Ectodermal cell (in vitro differentiated cells): Measurements from ENCODE around the gene AP3B1.

Experiments
- H3K27ac ChIP-seq: 2 replicates; pipeline ENCODE4 v1.7.0; 2013; ENCODE audit warnings: mild to moderate bottlenecking, low read depth, low read length; ENCODE audit not compliant: insufficient read depth, poor library complexity, severe bottlenecking
- H3K27me3 ChIP-seq: 2 replicates; pipeline ENCODE4 v1.7.0; 2013; ENCODE audit warnings: mild to moderate bottlenecking, low read length; ENCODE audit not compliant: insufficient read depth, control insufficient read depth, poor library complexity, severe bottlenecking
- H3K36me3 ChIP-seq: one replicate; pipeline ENCODE4 v1.7.0; 2013; ENCODE audit warnings: low read length; ENCODE audit not compliant: control insufficient read depth, insufficient read depth
- H3K4me1 ChIP-seq: one replicate; pipeline ENCODE4 v1.7.0; 2013; ENCODE audit warnings: low read length; ENCODE audit not compliant: control insufficient read depth, insufficient read depth
- H3K4me3 ChIP-seq: 2 replicates; pipeline ENCODE4 v1.7.0; 2013; ENCODE audit warnings: low read depth, low read length, control low read depth; ENCODE audit not compliant: insufficient read depth
- H3K9me3 ChIP-seq: 2 replicates; pipeline ENCODE4 v1.7.0; 2013; ENCODE audit warnings: mild to moderate bottlenecking, low read length, moderate library complexity; ENCODE audit not compliant: control insufficient read depth
- WGBS, 2 experiments: methylation state at CpG; one replicate each; pipeline ENCODE4 v1.1.7; 2013; ENCODE audit warnings: missing lambda C conversion rate in 2 of 2; 5-methylcytosine and 5-hydroxymethylcytosine counted together

Gene AP3B1

DNA sequence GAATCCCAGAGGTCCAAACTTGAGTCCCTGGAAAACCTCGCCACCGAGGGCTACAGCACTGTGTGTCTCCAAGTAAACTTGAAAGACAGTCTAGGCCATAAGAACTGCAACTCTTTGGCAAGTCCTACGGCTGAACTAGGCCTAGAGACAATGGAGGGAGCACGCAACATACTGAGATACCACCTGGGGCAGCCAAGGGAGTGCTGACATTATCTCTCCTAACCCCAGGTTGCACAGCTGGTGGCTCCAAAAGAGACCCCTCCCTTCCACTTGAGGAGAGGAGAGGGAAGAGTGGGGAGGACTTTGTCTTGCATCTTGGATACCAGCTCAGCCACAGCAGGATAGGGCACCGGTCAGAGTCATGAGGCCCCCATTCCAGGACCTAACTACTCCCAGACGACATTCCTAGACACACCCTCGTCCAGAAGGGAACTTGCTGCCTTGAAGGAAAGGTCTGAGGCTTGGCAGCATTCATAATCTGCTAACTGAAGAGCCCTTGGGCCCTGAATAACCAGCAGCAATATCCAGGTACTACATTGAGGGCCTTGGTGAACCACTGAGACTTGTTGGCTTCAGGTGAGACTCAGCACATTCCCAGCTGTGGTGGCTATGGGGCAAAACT lies 42.7 kb downstream of the AP3B1 start:
- H3K27me3 ChIP-seq: no peaks in the 10 kb centered on the region
- no peaks in the 10 kb centered on the region for H3K9me3 ChIP-seq
- H3K27ac ChIP-seq: no peak overlapping the region
- no peaks in the 10 kb centered on the region for H3K36me3 ChIP-seq
- no peak overlapping the region for H3K4me3 ChIP-seq
- 90 to 92% methylated on average over 7 of the region's 7 CpGs for WGBS, 2 experiments
- no peaks in the 10 kb centered on the region for H3K4me1 ChIP-seq

DNA sequence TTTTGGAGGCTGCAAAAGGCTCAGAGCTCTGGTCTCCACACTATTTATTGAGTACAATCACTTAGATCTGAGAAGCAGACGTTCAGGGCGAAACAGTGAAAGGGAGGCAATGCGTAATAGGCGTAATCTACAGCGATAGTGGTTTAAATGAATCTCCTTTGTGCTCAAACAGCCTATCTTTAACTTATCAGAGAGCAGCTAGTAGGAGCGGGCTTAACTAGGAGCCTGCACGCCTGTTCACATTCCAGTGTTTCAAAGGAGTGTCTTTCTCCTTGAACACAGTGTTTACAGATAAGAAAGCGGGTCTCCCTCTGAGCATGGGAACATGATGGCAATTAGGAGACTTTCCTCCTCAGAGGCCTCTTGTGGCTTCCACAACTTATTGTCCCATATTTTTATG lies 49.4 kb downstream of the AP3B1 start:
- Histone ChIP-seq H3K4me3 (no peak overlapping the region), H3K36me3 (no peaks in the 10 kb centered on the region), H3K4me1 (no peaks in the 10 kb centered on the region), H3K27ac (no peak overlapping the region), H3K27me3 (no peaks in the 10 kb centered on the region), H3K9me3 (no peaks in the 10 kb centered on the region)
- 93 to 96% methylated on average over 8 of the region's 8 CpGs for WGBS, 2 experiments

DNA sequence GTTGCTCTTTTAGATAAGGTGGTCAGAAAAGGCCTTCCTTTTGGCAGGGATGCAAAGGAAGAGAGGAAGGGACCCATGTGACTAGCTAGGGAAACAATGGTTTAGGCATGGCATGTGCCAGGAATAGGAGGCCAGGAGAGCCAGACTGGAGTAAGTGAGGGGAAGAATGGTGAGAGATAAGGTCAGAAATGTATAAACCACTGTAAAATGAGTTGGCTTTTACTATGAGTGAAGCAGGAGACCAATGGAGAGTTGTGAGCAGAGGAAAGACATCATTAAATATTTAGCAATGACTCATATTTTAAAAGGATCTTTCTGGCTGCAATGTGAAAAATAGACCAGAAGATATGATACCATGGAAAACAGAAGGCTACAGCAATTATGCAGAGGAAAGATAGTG lies 50.9 kb downstream of the AP3B1 start:
- Histone ChIP-seq H3K27me3 (no peaks in the 10 kb centered on the region), H3K27ac (no peak overlapping the region), H3K4me3 (no peak overlapping the region), H3K4me1 (no peaks in the 10 kb centered on the region), H3K9me3 (no peaks in the 10 kb centered on the region), H3K36me3 (no peaks in the 10 kb centered on the region)

DNA sequence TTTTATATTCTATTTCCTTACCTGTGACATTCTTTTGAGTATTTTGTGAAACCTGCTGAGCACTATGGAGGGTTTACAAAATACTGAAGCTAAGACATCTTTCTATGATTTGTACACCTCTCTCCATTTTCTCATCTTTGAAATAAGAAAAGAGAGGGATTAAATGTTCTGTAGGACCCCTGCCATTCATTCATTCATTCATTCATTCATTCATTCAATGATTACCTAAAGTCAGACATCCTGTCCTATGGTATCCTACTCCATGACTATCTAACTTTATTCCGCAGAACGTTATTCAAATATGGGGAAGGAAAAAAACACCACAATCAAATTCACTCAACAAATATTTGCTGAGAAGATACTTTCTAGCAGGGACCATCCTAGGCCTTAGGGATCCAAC lies 51.4 kb downstream of the AP3B1 start:
- no peaks in the 10 kb centered on the region for H3K36me3 ChIP-seq
- no peaks in the 10 kb centered on the region for H3K9me3 ChIP-seq
- H3K27ac ChIP-seq: no peak overlapping the region
- H3K4me1 ChIP-seq: no peaks in the 10 kb centered on the region
- H3K27me3 ChIP-seq: no peaks in the 10 kb centered on the region
- H3K4me3 ChIP-seq: no peak overlapping the region
- 94 to 98% methylated on average over 2 of the region's 2 CpGs for WGBS, 2 experiments

DNA sequence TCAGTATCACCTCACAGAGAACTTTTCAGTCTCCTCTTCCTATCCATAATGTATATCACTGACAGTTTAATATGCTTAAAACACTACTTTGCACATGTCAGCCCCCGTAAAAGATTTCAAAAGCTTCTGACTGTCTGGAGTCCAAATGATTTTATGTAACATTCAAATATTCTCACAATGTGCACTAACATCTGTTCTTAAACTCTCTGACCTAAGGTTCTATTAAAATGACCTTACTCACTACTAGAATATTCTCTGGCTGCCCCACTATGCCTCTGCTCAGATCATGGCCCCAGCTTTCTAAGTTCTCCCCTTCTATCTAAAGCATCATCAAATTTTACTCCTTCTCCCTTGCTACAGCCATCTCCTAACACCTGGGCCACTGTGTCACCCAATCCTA lies 52.5 kb downstream of the AP3B1 start:
- 94 to 98% methylated on average over 1 of the region's 1 CpG for WGBS, 2 experiments
- Histone ChIP-seq H3K4me1 (no peaks in the 10 kb centered on the region), H3K27ac (no peak overlapping the region), H3K9me3 (no peaks in the 10 kb centered on the region), H3K4me3 (no peak overlapping the region), H3K36me3 (no peaks in the 10 kb centered on the region), H3K27me3 (no peaks in the 10 kb centered on the region)

DNA sequence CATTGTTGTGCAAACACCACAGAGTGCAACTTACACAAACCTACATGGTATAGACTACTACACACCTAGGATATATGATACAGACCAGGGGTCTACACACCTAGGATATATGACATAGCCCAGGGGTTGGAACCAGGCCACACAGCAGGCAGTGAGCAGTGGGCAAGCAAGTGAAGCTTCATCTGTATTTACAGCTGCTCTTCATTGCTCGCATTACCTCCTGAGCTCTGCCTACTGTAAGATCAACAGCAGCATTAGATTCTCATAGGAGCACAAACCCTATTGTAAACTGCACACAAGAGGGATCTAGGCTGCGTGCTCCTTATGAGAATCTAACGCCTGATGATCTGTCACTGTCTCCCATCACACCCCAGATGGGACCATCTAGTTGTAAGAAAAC lies 56.6 kb downstream of the AP3B1 start:
- Histone ChIP-seq H3K4me3 (no peak overlapping the region), H3K9me3 (no peaks in the 10 kb centered on the region), H3K27ac (no peak overlapping the region), H3K27me3 (no peaks in the 10 kb centered on the region), H3K36me3 (no peaks in the 10 kb centered on the region), H3K4me1 (no peaks in the 10 kb centered on the region)
- 91 to 96% methylated on average over 3 of the region's 3 CpGs for WGBS, 2 experiments

DNA sequence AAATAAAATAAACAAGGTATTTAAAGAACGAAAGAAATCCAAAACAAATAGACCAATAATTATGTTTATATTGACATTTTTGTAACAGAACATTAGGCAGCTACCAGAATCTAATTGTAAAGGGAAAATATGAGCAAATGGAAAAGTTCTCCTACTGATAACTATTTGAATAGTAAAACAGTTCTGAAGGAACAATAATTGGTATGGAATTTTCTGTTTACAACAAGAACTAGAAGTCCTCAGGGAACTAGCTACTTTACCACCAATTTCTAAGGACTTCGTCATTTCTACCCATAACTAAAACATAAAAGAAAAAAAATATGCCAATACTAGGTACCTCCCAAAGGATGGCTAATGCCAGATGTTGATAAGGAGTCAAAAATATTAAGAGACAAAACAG lies 58.5 kb downstream of the AP3B1 start:
- H3K9me3 ChIP-seq: no peaks in the 10 kb centered on the region
- WGBS, 2 experiments: 94% methylated on average over 2 of the region's 2 CpGs; no CpG with 5 or more reads in 1 of the 2 experiments
- no peak overlapping the region for H3K4me3 ChIP-seq
- no peaks in the 10 kb centered on the region for H3K36me3 ChIP-seq
- no peaks in the 10 kb centered on the region for H3K4me1 ChIP-seq
- H3K27me3 ChIP-seq: no peaks in the 10 kb centered on the region
- no peak overlapping the region for H3K27ac ChIP-seq

DNA sequence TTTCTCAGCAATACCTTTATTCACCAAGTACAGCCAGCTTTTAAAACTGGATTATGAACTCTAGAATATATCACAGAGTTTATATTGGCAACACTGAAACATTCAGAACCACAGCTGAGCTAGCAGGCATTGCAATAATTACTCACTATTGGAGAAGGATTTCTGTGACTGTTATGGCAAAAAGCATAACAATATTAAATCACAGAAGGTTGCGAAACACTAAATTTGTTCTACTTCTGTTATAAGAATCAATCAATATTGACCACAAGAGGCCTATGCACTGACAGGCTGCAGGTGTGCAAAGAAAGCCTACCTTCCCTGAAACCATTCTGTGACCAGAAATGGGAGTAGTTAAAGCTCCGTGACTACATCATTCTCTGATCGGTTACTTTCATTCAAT lies 59.2 kb downstream of the AP3B1 start:
- no peaks in the 10 kb centered on the region for H3K4me1 ChIP-seq
- no peak overlapping the region for H3K27ac ChIP-seq
- 95 to 99% methylated on average over 3 of the region's 3 CpGs for WGBS, 2 experiments
- H3K36me3 ChIP-seq: no peaks in the 10 kb centered on the region
- H3K27me3 ChIP-seq: no peaks in the 10 kb centered on the region
- no peaks in the 10 kb centered on the region for H3K9me3 ChIP-seq
- no peak overlapping the region for H3K4me3 ChIP-seq

DNA sequence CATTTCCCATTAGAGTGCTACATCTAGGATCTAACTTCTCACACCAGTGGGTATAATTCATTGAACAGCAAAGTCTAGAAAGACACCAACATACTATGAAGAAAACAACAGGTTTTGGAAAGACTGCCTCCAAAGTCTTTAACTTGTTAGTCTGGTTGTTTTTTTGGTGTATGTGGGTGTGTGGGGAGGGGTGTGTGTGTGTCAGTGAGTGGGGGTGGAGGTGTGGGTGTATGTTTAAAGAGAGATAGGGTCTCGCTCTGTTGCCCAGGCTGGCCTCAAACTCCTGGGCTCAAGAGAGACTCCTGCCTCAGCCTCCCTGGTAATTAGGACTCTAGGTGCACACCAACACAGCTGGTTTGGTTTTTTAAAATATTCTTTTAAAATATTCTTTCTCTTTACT lies 59.7 kb downstream of the AP3B1 start:
- no peaks in the 10 kb centered on the region for H3K4me1 ChIP-seq
- no peaks in the 10 kb centered on the region for H3K9me3 ChIP-seq
- H3K27me3 ChIP-seq: no peaks in the 10 kb centered on the region
- no peak overlapping the region for H3K27ac ChIP-seq
- H3K36me3 ChIP-seq: no peaks in the 10 kb centered on the region
- WGBS, 2 experiments: 92 to 100% methylated on average over 1 of the region's 1 CpG
- H3K4me3 ChIP-seq: no peak overlapping the region

DNA sequence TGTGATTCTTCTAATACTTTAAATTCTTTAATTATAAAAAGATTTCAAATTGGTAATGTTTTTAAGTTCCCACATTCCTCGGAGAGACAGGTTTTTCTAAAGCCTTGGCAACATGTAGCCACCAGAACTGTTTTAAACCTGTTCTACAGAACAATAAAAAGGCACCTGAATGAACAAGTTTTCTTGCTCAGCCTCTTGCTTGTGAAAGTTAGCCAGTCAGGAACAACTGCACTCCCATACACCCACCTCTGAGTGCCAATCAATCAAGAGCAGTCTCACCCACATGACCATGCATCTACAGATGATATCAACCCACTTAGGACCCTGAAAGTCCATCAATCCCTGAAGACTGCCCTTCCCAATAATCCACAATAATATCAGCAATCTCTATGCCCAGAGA lies 62.3 kb downstream of the AP3B1 start:
- no peaks in the 10 kb centered on the region for H3K4me1 ChIP-seq
- H3K27ac ChIP-seq: no peak overlapping the region
- no peaks in the 10 kb centered on the region for H3K36me3 ChIP-seq
- 89% methylated on average over 1 of the region's 1 CpG for WGBS, 2 experiments
- H3K27me3 ChIP-seq: no peaks in the 10 kb centered on the region
- H3K4me3 ChIP-seq: no peak overlapping the region
- H3K9me3 ChIP-seq: no peaks in the 10 kb centered on the region

DNA sequence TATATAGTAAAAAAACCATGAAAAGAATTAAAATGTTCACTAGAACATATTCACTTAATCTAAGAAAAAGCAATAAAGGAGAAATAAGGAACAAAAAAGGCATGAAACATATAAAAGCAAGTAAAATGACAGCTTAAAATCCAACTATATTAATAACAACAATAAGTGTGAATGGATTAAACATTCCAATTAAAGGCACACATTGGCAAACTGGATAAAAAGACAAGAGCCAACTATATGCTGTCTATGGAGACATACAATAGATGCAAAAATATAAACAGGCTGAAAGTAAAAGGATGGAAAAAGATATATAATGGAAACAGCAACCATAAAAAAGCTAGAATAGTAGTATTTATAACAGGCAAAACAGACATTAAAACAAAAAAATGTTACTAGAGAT lies 70.1 kb downstream of the AP3B1 start:
- Histone ChIP-seq H3K27me3 (no peaks in the 10 kb centered on the region), H3K27ac (no peak overlapping the region), H3K9me3 (no peaks in the 10 kb centered on the region), H3K36me3 (peaks cover 7% of the 10 kb centered on the region), H3K4me1 (no peaks in the 10 kb centered on the region), H3K4me3 (no peak overlapping the region)
